Activated CD8-positive, alpha-beta memory T cell treated with anti-CD3 and anti-CD28 coated beads for 36 hours (primary cell): Measurements from ENCODE around the gene PFKFB3. TPM values are rescaled to one million over a fixed set of nuclear protein-coding genes. Genes with fewer than 3 reads are reported as not detected.
"Not testable (repeated sequence)": the region's sequence is repeated elsewhere in the genome, so short reads cannot be mapped to it uniquely, and the experiment has no call there.

Source experiments
- CTCF ChIA-PET: fragments of 350-600 bp; sonication (Branson Sonifier 250); formaldehyde crosslinking; loops from one replicate; lab custom pipeline; 2021; ENCODE audit warnings: antibody characterized with exemption; lab: Charles Lee
- POLR2A ChIA-PET: fragments of 350-600 bp; sonication (Branson Sonifier 250); formaldehyde crosslinking; loops from one replicate; lab custom pipeline; 2021; ENCODE audit warnings: antibody characterized with exemption; lab: Charles Lee
- total RNA-seq, 2 experiments: library from RNA; stranded (reverse); gene quantifications; one replicate each; pipeline ENCODE4 v1.2.3, GENCODE V29; 2021

The PFKFB3 gene
- total RNA-seq, 2 experiments from 2014 or later = 81.9 to 82.1 TPM

DNA sequence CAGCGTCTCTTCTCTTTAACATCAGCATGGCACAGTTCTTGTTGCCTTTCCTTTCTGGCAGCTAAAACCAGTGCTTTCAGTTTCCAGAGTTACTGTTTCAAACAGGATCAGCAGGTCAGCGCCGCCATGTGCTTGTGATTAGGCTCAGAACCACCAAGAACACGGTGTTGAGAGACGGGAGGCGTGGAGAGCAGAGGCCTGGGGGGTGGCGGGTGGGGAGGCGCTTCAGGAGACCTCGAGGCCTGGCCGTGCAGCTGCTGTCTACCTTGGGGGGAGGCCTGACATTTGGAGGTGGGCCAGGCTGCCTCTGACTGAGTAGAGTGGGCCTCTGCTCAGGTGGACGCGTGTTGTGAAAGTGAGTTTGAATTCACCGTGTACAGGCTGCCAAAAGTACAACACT, 22.0 kb downstream of the PFKFB3 start:
- CTCF ChIA-PET = no interaction called here
- POLR2A ChIA-PET = interaction anchor here (0.6 kb wide), 1 partner anchor 28 kb away, joined by 3 read pairs; no protein-coding TSS in a partner anchor

DNA sequence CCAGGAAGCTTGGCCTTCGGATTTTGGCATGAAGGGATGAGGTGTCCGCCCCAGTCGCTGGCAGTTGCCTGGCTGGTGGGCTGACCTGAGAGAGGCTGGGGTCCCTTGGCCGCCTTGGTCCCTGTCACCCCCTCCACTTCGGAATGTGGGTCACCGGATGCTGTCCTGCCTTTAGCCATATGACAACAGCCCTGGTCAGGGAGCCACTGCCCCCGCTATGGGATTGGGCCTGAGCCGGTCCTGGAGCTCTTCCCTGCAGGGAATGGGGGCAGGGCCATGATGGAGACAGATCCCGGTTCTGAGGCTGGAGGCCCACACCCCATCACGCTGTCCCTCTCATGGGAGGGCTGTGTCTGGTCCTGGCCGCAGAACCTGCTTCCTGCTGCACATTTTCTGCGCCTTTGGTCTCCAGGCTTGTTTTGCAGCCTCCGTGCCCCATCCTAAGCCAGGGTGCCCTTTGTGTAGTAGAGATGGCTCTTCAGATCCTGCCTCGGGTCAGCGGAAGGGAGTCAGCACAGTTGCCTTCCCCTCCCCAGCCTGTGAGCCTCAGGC, 22.6 kb downstream of the PFKFB3 start:
- ChIA-PET CTCF (no interaction called here), POLR2A (no interaction called here)

- POLR2A ChIA-PET = interaction anchor here (0.7 kb wide), 1 partner anchor 9 kb away, joined by 4 read pairs; no protein-coding TSS in a partner anchor
- CTCF ChIA-PET = no interaction called here
Observed at GRCh38 chr10:6226216-6226615, 23.5 kb downstream of the PFKFB3 start.

- POLR2A ChIA-PET = no interaction called here
- CTCF ChIA-PET = no interaction called here
Observed at GRCh38 chr10:6227346-6227745, 24.6 kb downstream of the PFKFB3 start.

DNA sequence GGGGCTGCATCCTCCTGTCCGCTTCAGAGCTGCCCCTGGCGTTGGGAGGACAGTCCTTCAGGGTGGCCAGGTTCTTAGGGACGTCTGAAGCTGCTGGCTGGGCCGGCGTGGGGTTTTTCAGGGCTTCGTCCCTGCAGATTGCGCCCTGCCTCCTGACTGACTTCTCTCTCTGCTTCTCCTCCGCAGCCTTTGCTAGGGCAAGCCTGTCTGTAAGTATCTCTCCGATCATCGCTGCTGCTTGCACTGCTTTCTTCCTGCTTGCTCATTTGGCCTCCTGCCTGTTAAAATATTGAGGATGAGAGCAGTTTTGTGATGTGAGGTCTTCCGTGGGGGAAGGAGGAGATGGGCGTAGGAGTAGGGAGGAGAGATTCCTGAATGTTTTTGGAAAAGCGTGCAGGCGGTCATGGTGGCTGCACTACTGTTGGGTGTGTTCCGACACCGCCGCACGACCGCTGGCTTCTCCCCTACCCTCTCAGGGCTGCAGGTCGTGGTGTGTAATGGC, 25.3 kb downstream of the PFKFB3 start:
- CTCF ChIA-PET = interaction anchor here (0.8 kb wide), 1 partner anchor 174 kb away, joined by 3 read pairs; no protein-coding TSS in a partner anchor

GRCh38 chr10:6228647-6229046, 25.9 kb downstream of the PFKFB3 start:
- ChIA-PET POLR2A (no interaction called here), CTCF (interaction anchor here (0.8 kb wide), 1 partner anchor 173 kb away, joined by 3 read pairs; no protein-coding TSS in a partner anchor)

More for the DNA sequence above, 25.3 kb downstream of the PFKFB3 start:
- POLR2A ChIA-PET = no interaction called here

- POLR2A ChIA-PET = no interaction called here
- CTCF ChIA-PET = no interaction called here
Observed at GRCh38 chr10:6229290-6229689, 26.6 kb downstream of the PFKFB3 start.

- CTCF ChIA-PET = interaction anchor here (0.8 to 1.2 kb wide), 2 partner anchors 62 to 232 kb away, joined by 3 read pairs; no protein-coding TSS in a partner anchor
- POLR2A ChIA-PET = no interaction called here
Observed at GRCh38 chr10:6229746-6230145, 27.0 kb downstream of the PFKFB3 start.

DNA sequence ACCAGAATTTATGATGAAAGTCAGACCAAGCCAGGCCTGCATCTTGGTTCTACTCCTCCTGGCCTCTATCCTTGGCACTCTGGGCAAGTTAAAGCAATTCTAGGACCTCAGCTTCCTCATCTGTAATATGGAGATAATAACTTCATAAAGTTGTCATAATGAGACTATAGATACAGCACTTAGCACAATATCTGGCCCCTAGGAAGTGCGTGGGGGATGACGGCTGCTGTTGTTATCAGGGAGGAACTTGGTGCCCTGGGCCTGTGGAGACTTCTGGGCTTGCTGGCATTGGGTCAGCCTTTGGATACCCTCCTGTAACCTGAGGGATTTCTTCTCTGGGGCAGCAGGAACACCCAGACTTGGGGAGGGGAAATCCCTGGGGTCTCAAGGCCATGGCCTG, 27.6 kb downstream of the PFKFB3 start:
- ChIA-PET POLR2A (no interaction called here), CTCF (interaction anchor here (0.8 to 1.2 kb wide), 2 partner anchors 61 to 231 kb away, joined by 3 read pairs; no protein-coding TSS in a partner anchor)

GRCh38 chr10:6231146-6231545, 28.4 kb downstream of the PFKFB3 start:
- CTCF ChIA-PET = interaction anchor here (1.0 to 1.2 kb wide), 2 partner anchors 60 to 175 kb away, joined by 3 read pairs; no protein-coding TSS in a partner anchor
- POLR2A ChIA-PET = no interaction called here

GRCh38 chr10:6231730-6232129, 29.0 kb downstream of the PFKFB3 start:
- POLR2A ChIA-PET = no interaction called here

GRCh38 chr10:6232225-6232807, 29.6 kb downstream of the PFKFB3 start:
- ChIA-PET POLR2A (no interaction called here), CTCF (no interaction called here)

More at GRCh38 chr10:6231730-6232129, 29.0 kb downstream of the PFKFB3 start:
- CTCF ChIA-PET = interaction anchor here (1.0 kb wide), 1 partner anchor 174 kb away, joined by 3 read pairs; no protein-coding TSS in a partner anchor

GRCh38 chr10:6232846-6233724, 30.4 kb downstream of the PFKFB3 start:
- CTCF ChIA-PET = interaction anchor here (0.9 kb wide), 1 partner anchor 9 kb away, joined by 3 read pairs; no protein-coding TSS in a partner anchor
- POLR2A ChIA-PET = no interaction called here

DNA sequence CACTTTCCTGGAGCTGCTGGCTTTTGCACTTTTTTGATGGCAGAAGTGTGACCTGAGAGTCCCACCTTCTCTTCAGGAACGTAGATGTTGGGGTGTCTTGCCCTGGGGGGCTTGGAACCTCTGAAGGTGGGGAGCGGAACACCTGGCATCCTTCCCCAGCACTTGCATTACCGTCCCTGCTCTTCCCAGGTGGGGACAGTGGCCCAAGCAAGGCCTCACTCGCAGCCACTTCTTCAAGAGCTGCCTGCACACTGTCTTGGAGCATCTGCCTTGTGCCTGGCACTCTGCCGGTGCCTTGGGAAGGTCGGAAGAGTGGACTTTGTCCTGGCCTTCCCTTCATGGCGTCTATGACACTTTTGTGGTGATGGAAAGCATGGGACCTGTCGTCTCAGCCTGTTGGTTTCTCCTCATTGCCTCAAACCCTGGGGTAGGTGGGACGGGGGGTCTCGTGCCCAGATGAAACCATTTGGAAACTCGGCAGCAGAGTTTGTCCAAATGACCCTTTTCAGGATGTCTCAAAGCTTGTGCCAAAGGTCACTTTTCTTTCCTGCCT, 31.1 kb downstream of the PFKFB3 start:
- POLR2A ChIA-PET = no interaction called here
- CTCF ChIA-PET = interaction anchor here (0.9 kb wide), 1 partner anchor 10 kb away, joined by 3 read pairs; no protein-coding TSS in a partner anchor

- ChIA-PET CTCF (interaction anchor here (0.6 to 0.9 kb wide), 3 partner anchors 11 to 44 kb away, joined by 3 to 4 read pairs (median 4); partner anchors contain the start of gene PFKFB3), POLR2A (no interaction called here)
Observed at GRCh38 chr10:6234371-6234770, 31.6 kb downstream of the PFKFB3 start.

DNA sequence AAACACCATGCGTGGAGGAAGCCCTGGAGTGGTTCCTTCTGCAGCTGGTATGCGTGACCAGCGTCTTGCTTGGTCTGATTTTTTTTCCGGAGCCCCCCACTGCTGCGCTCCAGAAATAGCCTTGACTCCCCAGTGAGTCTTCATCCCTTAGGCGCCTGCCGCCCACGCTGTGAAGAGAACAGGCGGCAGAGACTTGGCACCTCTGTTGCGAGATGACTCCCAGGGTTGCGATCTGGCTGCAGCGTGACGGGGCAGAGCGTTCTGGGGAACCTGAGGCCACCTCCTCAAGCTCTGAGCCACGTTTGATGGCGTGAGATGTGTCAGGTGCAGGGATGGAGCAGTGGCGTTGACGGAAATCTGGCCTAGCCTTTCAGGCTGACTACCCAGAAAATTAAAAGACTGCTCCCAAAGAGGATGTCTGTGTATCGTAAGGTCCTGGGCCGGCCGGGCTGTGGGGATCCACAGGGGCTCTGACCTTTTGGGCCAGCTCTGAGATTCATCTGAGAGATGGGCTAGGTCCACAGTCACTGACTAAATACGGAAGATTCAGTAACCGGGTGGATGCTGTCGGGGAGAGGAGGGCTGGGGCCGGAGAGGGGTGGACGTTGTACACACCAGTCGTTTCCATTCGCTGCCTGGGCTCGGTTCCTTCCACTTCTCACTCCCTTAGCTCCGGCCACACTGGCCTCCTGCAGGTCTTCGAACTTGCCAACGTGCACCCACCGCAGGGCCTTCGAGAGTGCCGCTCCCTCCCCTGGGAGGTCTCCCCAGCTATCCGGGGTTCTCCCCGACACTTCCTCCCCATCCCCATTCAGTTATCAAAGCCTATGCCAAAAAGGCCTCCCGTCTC, 33.8 kb downstream of the PFKFB3 start:
- CTCF ChIA-PET = interaction anchor here (1.9 kb wide), 1 partner anchor 32 kb away, joined by 5 read pairs; no protein-coding TSS in a partner anchor
- POLR2A ChIA-PET = no interaction called here

GRCh38 chr10:6237199-6237530, 34.4 kb downstream of the PFKFB3 start:
- CTCF ChIA-PET = no interaction called here
- POLR2A ChIA-PET = no interaction called here

GRCh38 chr10:6238587-6239212, 36.0 kb downstream of the PFKFB3 start:
- CTCF ChIA-PET, POLR2A ChIA-PET: not testable (repeated sequence)
